ENCODE measurements around the gene UPK3BL2. TPM values are rescaled to one million over a fixed set of nuclear protein-coding genes. Genes with fewer than 3 reads are reported as not detected.
"Not testable (repeated sequence)": the region's sequence is repeated elsewhere in the genome, so short reads cannot be mapped to it uniquely, and the experiment has no call there.

The UPK3BL2 gene
- total RNA-seq (2012; rRNA removed) (0.18 and 0.56 TPM in 2 replicates), polyA plus RNA-seq (2012; rRNA removed) (4.6 and 5.7 TPM in 2 replicates), Bru-seq, nascent RNA (percentile 53 among the genes with signal in this experiment), BruChase-seq, experiment 1, labeled RNA remaining after a 6-hour chase (percentile 77 among the genes with signal in this experiment), BruChase-seq, experiment 2, labeled RNA remaining after a 2-hour chase (percentile 62 among the genes with signal in this experiment)
- polyA plus RNA-seq (2012; cell fraction: cytosol; rRNA removed): 0.54 and 0.77 TPM in 2 replicates
- 53.7 and 205 TPM in 2 replicates for polyA plus RNA-seq (2012; cell fraction: nucleus; rRNA removed; ENCODE audit: low replicate concordance)
- long read RNA-seq: 0 reads

GRCh38 chr7:102543596-102543995 is at the start of gene UPK3BL2:
UPK3BL2 (minus strand) TSS chr7:102543696; CDS start chr7:102543636, 60 bp downstream.
- H3K9me1 ChIP-seq (ENCODE audit: insufficient read depth, low read length); H3K4ac ChIP-seq (ENCODE audit: low read depth, low read length); H2AK9ac ChIP-seq (replicated peaks; ENCODE audit: low read depth, low read length, poor library complexity); H3K14ac ChIP-seq (replicated peaks; ENCODE audit: low read depth, low read length); H2AK5ac ChIP-seq (ENCODE audit: low read depth, low read length); intact Hi-C loops (cut with micrococcal nuclease); H2BK15ac ChIP-seq (ENCODE audit: low read depth, low read length); H3K79me1 ChIP-seq (ENCODE audit: low read depth in 1 of 2, low read length in 2 of 2); H4K8ac ChIP-seq (ENCODE audit: low read depth in 2 of 2, low read length in 2 of 2); H3K27me3 ChIP-seq (ENCODE audit: control insufficient read depth, insufficient read depth, low read length); in situ Hi-C loops (cut with MboI; ENCODE audit: low sequenced_read_pairs); H3K4me2 ChIP-seq (ENCODE audit: low read depth, low read length); POLR2A ChIA-PET (ENCODE audit: unreplicated experiment); dilution Hi-C loops (cut with HindIII; ENCODE audit: low sequenced_read_pairs, unreplicated experiment); H3K56ac ChIP-seq (ENCODE audit: extremely low read depth, insufficient read depth, low read length); H4K91ac ChIP-seq (ENCODE audit: insufficient read depth, low read depth, low read length); H2AFZ ChIP-seq (replicated peaks; ENCODE audit: low read length, poor library complexity); ATAC-seq (ENCODE audit: low read depth); H3K36me3 ChIP-seq (ENCODE audit: control insufficient read depth, insufficient read depth, low read length); CTCF ChIA-PET; H3K27ac ChIP-seq (ENCODE audit: insufficient read depth, low read length); H3K4me3 ChIP-seq (ENCODE audit: insufficient read depth, low read depth, low read length); H2BK5ac ChIP-seq (ENCODE audit: low read depth, low read length, poor library complexity, severe bottlenecking); H3K4me1 ChIP-seq (ENCODE audit: control insufficient read depth, insufficient read depth, low read length); H3K18ac ChIP-seq (ENCODE audit: low read depth, low read length); H2BK120ac ChIP-seq (ENCODE audit: low read depth, low read length); H3K9me3 ChIP-seq (ENCODE audit: control insufficient read depth, insufficient read depth, low read length); H2BK20ac ChIP-seq (ENCODE audit: low read depth, low read length); H3K9ac ChIP-seq (ENCODE audit: low read depth, low read length); H4K5ac ChIP-seq (ENCODE audit: low read depth, low read length); H4K20me1 ChIP-seq (ENCODE audit: insufficient read depth, low read length); DNase-seq; H3K23ac ChIP-seq (ENCODE audit: low read depth, low read length): not testable (repeated sequence)
- BruUV-seq (replicated peaks): TSS peak; percentile 35
- no CpG with 5 or more reads among the region's 8 CpGs for WGBS, 2 experiments (ENCODE audit: extremely low coverage in 2 of 2, insufficient read length in 1 of 2)

DNA sequence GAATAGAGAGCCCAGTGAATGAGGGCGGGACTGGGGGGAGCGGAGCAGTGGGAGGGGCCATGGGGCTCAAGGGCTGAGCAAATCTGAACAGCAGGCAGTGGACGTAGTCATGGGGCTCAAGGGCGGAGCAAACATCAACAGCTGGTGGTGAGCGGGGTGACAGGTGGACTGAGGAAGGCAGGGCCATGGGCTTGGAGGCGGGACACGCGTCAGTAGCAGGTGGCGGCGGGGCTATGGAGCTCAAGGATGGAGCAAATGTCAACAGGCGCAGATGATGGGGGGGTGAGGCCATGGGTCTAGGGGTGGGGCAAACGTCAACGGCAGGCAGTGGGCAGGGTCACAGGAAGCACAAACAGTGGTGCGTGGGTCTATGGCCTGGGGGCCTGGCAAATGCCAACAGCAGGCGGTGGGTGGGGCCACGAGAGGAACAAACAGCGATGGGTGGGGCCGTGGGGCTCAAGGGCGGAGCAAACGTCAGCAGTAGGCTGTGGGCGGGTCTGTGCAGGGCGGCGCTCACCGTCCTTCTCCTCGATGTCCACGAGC is 49.1 kb upstream of the UPK3BL2 start:
- H4K8ac ChIP-seq (ENCODE audit: low read depth in 2 of 2, low read length in 2 of 2); H2AK9ac ChIP-seq (replicated peaks; ENCODE audit: low read depth, low read length, poor library complexity); intact Hi-C loops (cut with micrococcal nuclease); dilution Hi-C loops (cut with HindIII; ENCODE audit: low sequenced_read_pairs, unreplicated experiment); H2BK5ac ChIP-seq (ENCODE audit: low read depth, low read length, poor library complexity, severe bottlenecking); H2BK120ac ChIP-seq (ENCODE audit: low read depth, low read length); H2AFZ ChIP-seq (replicated peaks; ENCODE audit: low read length, poor library complexity); H4K20me1 ChIP-seq (ENCODE audit: insufficient read depth, low read length); BruUV-seq (replicated peaks); H3K9ac ChIP-seq (ENCODE audit: low read depth, low read length); H2BK20ac ChIP-seq (ENCODE audit: low read depth, low read length); H3K14ac ChIP-seq (replicated peaks; ENCODE audit: low read depth, low read length); H3K4me2 ChIP-seq (ENCODE audit: low read depth, low read length); H2BK15ac ChIP-seq (ENCODE audit: low read depth, low read length); H3K4me3 ChIP-seq (ENCODE audit: insufficient read depth, low read depth, low read length); in situ Hi-C loops (cut with MboI; ENCODE audit: low sequenced_read_pairs); H2AK5ac ChIP-seq (ENCODE audit: low read depth, low read length); CTCF ChIA-PET; H3K4me1 ChIP-seq (ENCODE audit: control insufficient read depth, insufficient read depth, low read length); H3K18ac ChIP-seq (ENCODE audit: low read depth, low read length); H4K5ac ChIP-seq (ENCODE audit: low read depth, low read length); H3K36me3 ChIP-seq (ENCODE audit: control insufficient read depth, insufficient read depth, low read length); H3K4ac ChIP-seq (ENCODE audit: low read depth, low read length); H3K27me3 ChIP-seq (ENCODE audit: control insufficient read depth, insufficient read depth, low read length); H3K9me3 ChIP-seq (ENCODE audit: control insufficient read depth, insufficient read depth, low read length); H3K56ac ChIP-seq (ENCODE audit: extremely low read depth, insufficient read depth, low read length); H4K91ac ChIP-seq (ENCODE audit: insufficient read depth, low read depth, low read length); POLR2A ChIA-PET (ENCODE audit: unreplicated experiment); H3K27ac ChIP-seq (ENCODE audit: insufficient read depth, low read length); H3K79me1 ChIP-seq (ENCODE audit: low read depth in 1 of 2, low read length in 2 of 2); H3K23ac ChIP-seq (ENCODE audit: low read depth, low read length); DNase-seq; H3K9me1 ChIP-seq (ENCODE audit: insufficient read depth, low read length): not testable (repeated sequence)
- peak; percentile 46 for ATAC-seq (ENCODE audit: low read depth)
- WGBS, 2 experiments (ENCODE audit: extremely low coverage in 2 of 2, insufficient read length in 1 of 2): no CpG with 5 or more reads among the region's 26 CpGs
